ENCODE results near the gene PRPS1. TPM values are rescaled to one million over a fixed set of nuclear protein-coding genes. Genes with fewer than 3 reads are reported as not detected.

Gene PRPS1
- total and polyA plus RNA-seq, 9 of the 15 experiments (the other 6 are each of a cell fraction or from before 2014, with no cell fraction given): 47.8 to 175 (median 79.6) TPM

GRCh38 chrX:107654566-107654871, 26.2 kb downstream of the PRPS1 start:
- in situ Hi-C loops (cut with MboI) (no loop called here), intact Hi-C loops (cut with micrococcal nuclease) (loop anchor here (10.0 kb wide), 2 partner anchors 240 to 770 kb away; no protein-coding TSS in a partner anchor)
- ATAC-seq (peak; percentile 74), DNase-seq (ENCODE audit: extremely low read depth in 1 of 4, low spot score in 3 of 4) (peak in 3 of 4 experiments; percentile 14 to 44 (median 23)), FAIRE-seq (no peak)
- TF ChIP-seq VEZF1 (CRISPR knock-in tag; IDR thresholded peaks at IDR 0.05) (peak; percentile 28; the same call in 1 of the 2 replicates), SFPQ (IDR thresholded peaks at IDR 0.05; ENCODE audit: low read depth, low read length) (no peak), ZNF644 (tag; IDR thresholded peaks at IDR 0.05; ENCODE audit: low read depth) (no peak), ZFP36 (IDR thresholded peaks at IDR 0.05; ENCODE audit: low read depth, low read length, partially characterized antibody) (no peak), SOX6 (IDR thresholded peaks at IDR 0.05) (0 out of 2 replicates have a peak, but pooled peaks have one; percentile 43)
- Histone ChIP-seq H2AFZ (ENCODE audit: low read depth, low read length) (0 out of 2 replicates have a peak overlapping the region, but pooled peaks have one; percentile 56), H3K4me2 (ENCODE audit: insufficient read depth, low read length) (peak overlapping the region; percentile 74; the same call in 1 of the 2 replicates), H3K9me3 (replicated peaks; ENCODE audit: control insufficient read depth, insufficient read depth, low read depth, low read length) (no peaks in the 10 kb centered on the region), H3K4me1 (replicated peaks in 1 of 2; ENCODE audit: control insufficient read depth in 2 of 2, insufficient read depth in 2 of 2, low read length in 2 of 2) (peaks cover 7 to 8% of the 10 kb centered on the region in 2 experiments; a peak in 3 of 5 replicates), H4K20me1 (replicated peaks; ENCODE audit: control insufficient read depth, insufficient read depth, low read length) (peaks cover 10% of the 10 kb centered on the region), H3K9ac (ENCODE audit: insufficient read depth in 1 of 2, low read depth in 2 of 2, low read length in 2 of 2) (no peak overlapping the region; a peak in 1 of 4 replicates), H3K4me3 (no peak overlapping the region), H3K27ac (ENCODE audit: extremely low read depth, low read depth, low read length) (no peak overlapping the region), H3K36me3 (ENCODE audit: control insufficient read depth, insufficient read depth, low read length) (peaks cover 13% of the 10 kb centered on the region; the same call in 2 of the 3 replicates), H3K79me2 (ENCODE audit: control insufficient read depth, insufficient read depth, low read length) (no peaks in the 10 kb centered on the region), H3K27me3 (ENCODE audit: control insufficient read depth in 2 of 2, insufficient read depth in 2 of 2, low read length in 2 of 2) (no peaks in the 10 kb centered on the region), H3K9me1 (ENCODE audit: control insufficient read depth, insufficient read depth, low read length) (no peaks in the 10 kb centered on the region)
- WGBS (ENCODE audit: insufficient coverage, low coverage, missing lambda C conversion rate): 6% methylated on average over 2 of the region's 2 CpGs
- BruUV-seq (replicated peaks): no TSS peak
- POLR2A ChIA-PET: interaction anchor here (0.6 to 1.2 kb wide), 8 partner anchors 10 to 718 kb away, joined by 3 to 6 read pairs (median 3); partner anchors contain the start of genes NCBP2L and TSC22D3
- CTCF ChIA-PET (ENCODE audit: low intra/inter-chr PET ratio): interaction anchor here (0.7 to 2.7 kb wide), 2 partner anchors 64 to 122 kb away, joined by 3 to 14 read pairs; partner anchors contain the start of gene NCBP2L
